GM19240 (cell line): ENCODE data around the gene IQGAP2.
"Not testable (repeated sequence)": the region's sequence is repeated elsewhere in the genome, so short reads cannot be mapped to it uniquely, and the experiment has no call there.

Experiments
- DNase-seq: peaks from one replicate; pipeline ENCODE4 v3.0.0; 2011; ENCODE audit warnings: low spot score; ENCODE audit not compliant: insufficient read length

IQGAP2 gene

DNA sequence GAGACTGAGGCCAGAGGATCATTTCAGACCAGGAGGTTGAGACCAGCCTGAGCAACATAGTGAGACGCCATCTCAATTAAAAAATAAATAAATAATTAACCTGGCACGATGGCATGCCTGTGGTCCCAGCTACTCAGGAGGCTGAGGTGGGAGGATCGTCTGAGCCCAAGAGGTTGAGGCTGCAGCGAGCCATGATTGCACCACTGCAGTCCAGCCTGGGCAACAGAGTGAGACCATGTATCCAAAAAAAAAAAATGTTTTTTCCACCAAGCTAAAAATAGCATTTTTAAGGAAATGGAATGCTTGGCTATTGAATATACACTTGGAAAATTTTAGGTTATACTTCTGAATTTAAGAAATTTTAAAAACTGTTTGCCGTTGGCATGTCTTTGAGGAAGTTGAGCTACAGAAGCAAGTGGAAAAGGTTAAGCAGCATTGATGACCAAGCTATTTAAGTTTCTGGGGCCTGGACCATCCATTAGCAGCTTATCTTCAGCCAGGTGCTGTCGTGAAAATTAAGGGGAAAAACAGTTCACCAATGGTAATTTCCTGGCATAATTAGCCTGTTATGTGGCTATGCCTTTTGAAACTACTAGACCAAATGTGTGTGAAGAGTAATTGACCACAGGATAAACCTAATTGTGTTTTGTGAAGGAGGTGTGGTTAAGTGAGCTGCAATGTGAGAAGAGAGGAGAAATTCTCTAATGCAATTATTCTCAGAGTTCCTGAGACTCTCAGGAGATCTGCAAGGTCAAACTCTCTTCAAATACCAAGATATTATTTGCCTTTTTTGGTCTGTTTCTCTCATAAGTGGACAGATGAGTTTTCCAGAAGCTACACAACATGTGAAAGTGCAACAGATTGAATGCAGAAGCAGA lies 333.8 kb downstream of the IQGAP2 start:
- no peak for DNase-seq

DNA sequence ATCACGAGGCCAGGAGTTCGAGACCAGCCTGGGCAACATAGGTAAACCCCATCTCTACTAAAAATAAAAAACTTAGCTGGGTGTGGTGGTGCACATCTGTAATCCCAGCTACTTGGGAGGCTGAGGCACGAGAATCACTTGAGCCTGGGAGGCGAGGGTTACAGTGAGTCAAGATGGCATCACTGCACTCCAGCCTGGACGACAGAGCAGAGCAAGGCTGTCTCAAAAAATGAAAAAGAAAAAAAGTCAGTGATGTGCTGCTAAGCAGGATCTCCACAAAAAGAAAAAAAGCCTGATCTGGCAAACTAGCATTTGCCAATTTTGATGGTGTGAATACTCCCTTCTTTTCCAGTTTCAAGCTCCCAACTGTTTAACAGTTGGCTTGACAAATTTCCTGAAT lies 334.8 kb downstream of the IQGAP2 start:
- DNase-seq: no peak

DNA sequence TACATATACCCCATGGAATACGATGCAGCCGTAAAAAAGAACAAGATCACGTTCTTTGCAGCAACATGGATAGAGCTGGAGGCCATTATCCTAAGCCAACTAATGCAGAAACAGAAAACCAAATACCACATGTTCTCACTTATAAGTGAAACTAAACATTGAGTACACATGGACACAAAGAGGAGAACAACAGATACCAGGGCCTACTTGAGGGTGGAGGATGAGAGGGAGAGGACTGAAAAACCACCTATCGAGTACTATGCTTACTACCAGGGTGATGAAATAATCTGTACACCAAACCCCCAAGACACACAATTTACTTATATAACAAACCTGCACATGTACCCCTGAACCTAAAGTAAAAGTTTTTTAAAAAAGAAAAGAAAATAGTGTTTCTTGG lies 338.4 kb downstream of the IQGAP2 start:
- not testable (repeated sequence) for DNase-seq

DNA sequence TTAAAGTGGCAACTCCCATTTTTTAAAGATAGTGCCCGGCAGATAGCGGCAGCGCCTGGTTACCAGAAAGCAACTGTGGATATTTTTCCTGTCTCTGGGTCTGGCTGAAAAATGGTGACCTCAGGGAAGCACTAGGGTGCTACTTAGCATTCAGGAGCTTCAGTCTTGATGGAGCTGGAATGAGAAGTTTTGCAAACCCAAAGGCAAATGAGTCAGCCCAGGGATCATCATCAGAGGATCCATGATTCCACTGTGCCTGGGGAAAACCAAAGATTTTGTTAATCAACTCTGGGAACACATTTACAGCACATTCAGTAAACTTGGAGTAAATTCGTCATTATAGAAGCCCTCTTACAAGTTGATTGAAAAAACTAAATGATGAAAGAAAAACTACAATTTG lies 339.5 kb downstream of the IQGAP2 start:
- DNase-seq: no peak

DNA sequence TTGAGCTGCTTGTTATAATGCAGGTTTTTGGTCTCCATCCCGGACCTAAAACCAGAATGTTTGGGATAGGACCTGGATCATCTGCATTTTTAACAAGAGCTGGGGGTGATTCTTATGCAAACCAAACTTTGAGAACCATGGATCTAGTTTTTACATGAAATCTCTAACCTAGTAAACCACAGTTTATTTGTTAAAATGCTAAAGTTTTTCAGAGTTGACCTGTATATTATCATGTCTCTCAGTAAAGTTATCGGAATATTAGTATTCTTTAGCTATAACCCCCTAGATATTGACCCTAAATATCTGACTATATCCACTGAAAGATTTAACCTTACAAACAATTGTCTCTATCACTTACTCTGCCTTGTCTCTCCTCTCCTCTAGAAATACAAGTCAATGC lies 341.5 kb downstream of the IQGAP2 start:
- DNase-seq: no peak

DNA sequence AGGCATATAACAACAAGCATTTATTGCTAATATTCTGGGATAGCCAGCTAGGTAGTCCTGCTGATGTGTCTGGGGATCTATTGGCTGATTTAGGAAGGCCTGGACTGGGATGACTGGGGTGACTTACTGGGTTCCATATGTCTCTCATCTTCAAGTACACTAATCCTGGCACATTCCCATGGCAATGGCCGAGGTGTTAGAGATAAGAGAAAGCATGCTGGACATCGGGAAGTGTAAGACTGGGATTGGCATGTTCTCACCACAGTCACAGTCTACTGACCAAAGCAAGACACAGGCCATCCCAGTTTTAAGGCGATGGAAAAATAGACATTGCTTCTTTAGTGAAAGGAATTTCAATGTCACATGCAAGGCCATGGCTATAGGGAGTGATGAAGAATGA lies 342.6 kb downstream of the IQGAP2 start:
- no peak for DNase-seq

DNA sequence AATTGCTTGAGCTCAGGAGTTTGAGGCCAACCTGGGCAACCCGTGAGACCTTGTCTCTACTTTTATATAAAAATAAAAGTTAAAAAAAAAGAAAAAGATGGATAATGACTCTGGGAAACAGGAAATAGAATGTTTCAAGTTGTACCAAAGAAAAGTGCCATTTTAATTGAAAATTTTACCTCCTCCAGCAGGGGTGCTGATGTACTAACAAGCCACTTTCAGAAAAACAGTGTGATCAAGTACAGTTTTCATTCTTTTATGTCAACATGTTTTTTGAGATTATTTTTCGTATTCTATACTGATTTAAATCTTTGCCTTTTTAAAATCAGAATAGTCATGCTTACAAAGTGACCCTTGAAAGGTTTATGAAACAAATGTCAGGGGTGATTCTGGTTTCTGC lies 343.6 kb downstream of the IQGAP2 start:
- no peak for DNase-seq

DNA sequence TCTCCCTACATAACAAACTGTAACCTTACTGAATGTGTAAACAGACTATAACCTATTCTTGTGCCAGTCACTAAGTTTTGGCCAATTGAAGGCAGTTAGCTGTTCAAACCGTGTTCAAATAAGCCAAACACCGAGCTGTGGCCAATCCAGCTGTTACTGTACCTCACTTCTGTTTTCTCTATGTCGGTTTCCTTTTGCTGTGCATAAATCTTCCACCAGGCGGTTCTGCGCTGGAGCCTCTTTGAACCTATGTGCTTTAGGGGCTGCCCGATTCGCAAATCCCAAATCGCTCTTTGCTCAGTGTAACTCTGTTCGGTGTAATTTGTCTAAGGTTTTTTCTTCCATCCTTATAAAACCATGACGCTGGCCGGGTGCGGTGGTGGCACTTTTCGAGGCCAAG lies 344.6 kb downstream of the IQGAP2 start:
- DNase-seq: no peak

DNA sequence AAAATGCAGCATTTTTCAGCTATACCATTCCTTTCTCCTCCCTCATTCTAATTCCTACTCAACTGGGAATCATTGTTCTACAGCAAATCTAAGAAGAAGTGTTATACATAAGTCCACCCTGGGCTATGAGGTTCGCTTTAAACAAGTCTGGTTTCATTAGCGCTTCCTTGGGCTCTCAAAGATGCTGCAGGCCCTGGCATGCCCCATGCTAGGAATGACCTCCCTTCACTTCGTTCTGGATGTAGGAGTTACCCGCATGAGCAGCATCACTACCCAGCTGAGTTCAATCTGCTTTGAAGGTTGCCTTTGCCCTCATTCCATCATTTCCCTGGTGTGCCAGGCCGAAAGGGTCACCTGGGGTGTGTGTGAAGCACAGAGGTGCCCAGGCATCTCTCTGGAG lies 348.2 kb downstream of the IQGAP2 start:
- DNase-seq: no peak

DNA sequence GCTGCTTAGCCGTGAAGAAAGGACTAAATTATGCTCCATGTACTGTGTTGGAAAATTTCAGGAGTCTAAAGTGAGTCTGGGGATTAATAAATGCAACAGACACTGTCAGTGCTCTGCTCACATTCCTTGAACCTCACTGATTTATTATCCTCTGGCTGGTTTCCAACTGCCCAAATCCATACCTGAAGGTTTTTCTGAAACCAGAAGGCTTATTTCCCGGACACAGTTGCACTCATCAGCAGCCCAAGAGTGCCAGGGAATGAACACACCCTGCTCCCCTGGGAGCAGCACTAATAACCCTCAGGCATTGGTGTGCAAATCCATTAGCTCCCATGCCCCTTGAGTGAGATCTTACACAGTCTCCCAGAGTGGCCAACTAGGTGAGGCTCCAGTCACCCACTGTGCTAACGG lies 351.6 kb downstream of the IQGAP2 start:
- no peak for DNase-seq

DNA sequence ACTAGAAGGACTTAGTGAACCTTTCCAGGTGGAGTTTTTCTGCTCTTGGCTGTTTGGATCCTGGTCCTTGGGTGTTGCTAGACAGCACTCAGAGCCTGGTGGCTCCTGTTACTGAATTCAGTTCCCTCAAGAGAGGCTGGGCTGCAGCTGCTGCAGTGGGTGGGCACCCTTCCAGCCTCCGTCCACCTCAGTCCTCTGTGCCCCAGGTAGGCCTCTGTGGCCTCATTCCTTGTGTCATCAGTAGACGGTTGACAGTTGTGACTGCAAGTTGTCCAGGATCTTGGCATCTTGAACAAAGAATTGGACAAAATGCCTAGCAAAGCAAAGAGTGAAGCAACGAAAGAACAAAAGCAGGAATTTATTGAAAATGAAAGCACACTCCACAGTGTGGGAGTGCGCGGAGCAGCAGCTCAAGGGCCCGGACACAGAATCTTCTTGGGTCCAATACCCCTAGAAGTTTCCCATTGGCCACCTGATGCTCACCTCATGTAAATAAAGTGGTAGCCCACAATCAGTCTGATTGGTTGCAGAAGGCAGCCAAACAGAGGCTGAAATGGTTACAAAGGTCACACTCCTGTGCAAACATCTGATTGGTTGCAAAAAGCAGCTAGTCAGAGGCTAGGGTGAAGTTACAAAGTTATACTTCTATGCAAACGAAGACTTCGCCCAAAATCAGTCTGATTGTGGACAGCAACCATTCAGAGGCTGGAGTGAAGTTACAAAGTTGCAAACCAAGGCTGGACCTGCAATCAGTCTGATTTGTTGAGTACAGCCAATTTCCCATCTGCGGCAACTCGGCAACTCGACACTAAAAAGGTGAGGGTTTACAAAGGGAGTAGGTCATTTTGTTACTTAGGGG lies 352.9 kb downstream of the IQGAP2 start:
- no peak for DNase-seq

DNA sequence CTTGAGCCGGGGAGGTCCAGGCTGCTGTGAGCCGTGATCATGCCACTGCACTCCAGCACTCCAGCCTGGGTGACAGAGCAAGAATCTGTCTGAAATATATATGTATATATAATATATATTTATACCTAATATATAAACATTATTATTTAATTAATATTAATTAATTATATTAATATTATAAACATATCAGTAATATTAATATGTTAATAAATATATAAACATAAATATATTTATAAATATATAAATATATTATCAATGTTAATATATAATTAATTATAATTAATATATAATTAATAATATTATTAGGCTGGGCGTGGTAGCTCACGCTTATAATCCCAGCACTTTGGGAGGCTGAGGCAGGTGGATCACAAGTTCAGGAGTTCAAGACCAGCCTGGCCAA lies 354.0 kb downstream of the IQGAP2 start:
- DNase-seq: no peak
